ENCODE data around the gene ZNF644.
"Not testable (repeated sequence)": the region's sequence is repeated elsewhere in the genome, so short reads cannot be mapped to it uniquely, and the experiment has no call there.

The ZNF644 gene

DNA sequence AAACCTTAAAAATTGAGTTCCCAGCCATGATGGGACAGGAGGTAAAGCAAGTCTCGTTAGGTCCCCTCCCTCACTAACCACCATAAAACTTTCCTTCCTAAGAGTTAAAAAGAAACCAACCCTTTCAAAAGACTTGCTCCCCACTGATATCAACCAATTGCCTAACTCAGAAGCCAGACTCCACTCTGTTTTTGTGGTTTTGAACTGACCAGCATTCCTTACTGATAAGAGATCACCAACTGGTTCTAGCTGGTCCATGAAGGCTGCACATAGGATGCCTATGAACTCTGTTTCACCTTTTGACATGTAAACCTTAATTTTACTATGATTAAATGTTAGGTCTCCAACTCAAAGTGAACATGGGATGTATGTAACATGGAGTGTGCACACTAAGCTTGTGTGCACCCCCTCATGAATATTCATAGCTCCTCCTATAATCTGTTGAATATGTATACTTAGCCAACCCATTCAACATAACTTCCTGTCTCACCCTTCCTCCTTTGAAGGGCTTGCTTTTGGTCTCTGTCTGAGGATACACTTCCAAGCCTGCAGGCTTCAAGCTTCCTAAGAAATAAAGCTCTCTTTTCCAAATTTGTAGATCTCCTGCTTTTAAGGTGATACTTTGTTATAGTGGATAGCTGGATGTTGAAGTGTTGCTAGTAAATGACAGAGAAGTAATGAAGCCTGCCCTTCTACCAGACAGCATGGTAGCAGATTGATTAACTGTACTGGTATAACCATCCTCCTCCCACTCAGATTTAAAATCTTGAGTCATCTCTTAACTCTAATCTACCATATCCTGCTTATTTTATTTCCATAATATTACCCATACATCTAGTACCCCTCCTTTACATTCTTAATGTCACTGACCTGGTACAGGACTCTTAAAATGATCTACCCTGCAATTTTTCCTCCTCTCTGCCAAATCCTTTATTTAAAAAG, 95.6 kb downstream of the ZNF644 start:
- no peak for DNase-seq

DNA sequence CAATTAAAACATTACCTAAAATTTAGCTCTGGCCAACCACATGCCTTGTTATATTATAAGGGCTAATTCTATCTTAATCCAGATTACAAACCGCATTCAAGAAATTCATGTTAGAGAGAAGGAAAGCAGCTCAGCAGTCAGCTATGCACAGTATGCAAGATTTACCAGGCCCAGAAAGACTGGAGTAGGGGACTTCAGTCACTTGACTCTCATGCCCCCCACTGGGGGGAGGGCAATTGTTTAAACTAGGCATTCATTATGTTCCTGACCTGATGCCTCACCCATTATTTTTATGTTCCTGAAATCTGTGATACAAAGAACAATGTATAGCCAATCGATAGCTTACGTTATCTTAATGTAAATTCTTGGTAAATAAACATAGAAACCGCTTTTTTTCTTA, 96.9 kb downstream of the ZNF644 start:
- DNase-seq = no peak

DNA sequence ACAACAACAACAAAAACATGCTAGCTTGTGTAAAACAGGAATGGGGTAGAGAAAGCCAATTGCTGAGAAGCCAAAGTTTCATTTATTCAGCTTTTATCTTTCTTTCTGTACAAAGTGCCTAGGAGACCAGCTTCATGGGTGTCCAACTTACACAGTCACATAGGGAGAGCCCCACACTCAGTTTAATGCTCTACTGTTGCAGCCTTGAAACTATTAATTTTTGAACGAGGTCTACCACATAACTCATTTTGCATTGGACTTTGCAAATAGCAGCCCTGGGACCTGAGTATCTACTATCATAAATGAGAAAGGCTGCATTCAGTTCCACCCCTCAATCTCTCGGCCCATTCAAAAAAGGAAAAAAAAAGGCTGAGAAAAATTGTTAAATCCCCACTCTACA, 98.8 kb downstream of the ZNF644 start:
- no peak for DNase-seq

DNA sequence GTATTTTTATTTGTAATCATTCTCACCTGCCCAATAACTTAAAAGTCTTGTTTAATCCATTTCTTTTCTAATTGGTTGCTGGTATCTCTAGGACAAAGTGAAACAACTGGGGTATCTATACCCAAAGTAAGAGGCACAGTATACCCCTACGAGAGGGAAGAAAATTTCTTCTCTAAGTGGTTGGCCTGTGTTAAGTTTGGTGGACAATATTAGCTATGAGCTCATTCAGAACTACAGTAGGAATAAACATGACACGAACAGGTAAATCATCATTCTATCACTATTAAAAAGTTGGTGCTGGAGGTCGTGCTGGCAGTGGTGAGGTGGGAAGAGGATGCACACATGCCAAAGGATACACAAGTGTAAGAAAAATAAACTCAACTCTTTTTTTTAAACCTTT, 99.6 kb downstream of the ZNF644 start:
- DNase-seq = no peak

DNA sequence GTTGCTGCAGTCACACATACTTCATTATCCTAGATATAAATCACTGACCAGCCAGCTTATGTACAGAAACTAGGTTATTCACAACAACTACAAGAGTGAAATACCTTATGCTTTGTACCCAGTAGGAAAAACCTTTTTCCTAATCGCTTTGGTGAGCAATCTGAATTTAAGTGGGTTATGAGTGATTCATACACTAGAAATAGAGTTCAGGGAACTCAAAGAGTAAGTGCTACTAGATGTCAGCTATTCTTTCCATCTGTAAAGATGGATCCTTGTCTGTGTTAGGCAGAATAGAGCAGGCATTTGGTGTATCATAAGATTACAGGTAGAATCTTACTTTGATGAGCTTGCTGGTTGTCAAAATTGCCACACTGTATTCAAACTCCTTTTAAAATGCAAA, 101.9 kb downstream of the ZNF644 start:
- no peak for DNase-seq

DNA sequence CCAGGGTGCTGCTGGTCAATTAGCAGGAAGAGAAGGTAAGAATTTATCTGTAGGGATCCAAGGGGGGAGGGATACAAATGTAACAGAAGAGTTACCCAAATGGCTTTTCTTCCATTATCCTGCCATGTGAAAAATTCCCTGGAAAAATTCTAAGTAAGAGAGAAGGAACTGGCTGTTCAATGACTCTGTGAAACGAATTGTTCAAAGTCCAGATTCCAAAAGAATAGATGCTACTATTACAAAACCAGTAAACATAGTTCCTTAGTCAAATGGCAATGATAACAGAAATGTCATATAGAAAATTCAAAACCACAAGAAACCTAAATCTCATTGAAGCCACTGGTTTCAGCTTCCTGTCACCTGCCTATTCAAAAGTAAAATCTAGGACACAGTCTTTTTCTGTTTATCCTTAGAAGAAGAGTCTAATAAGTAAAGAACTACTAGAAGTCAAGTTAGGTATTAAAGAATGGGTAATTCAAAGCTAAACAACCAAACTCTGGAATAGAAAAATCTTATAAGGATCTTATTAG, 102.6 kb downstream of the ZNF644 start:
- no peak for DNase-seq

DNA sequence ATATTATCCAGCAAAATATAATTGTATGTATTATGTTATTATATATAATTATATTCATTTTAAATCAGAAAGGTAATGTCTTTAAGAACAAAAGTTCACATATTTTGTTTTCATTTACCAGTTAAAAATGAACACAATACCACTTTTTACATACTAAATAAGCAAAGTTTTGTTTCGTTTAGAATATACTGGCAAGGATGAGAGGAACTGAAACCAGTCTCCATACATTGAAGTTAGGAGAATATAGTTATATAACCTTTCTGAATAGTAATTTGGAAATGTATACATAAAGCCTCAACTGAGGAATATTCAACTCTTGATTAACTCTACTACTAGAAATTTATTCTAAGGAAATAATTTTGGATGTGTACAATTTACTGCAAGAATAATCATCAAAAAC, 110.5 kb downstream of the ZNF644 start:
- no peak for DNase-seq

DNA sequence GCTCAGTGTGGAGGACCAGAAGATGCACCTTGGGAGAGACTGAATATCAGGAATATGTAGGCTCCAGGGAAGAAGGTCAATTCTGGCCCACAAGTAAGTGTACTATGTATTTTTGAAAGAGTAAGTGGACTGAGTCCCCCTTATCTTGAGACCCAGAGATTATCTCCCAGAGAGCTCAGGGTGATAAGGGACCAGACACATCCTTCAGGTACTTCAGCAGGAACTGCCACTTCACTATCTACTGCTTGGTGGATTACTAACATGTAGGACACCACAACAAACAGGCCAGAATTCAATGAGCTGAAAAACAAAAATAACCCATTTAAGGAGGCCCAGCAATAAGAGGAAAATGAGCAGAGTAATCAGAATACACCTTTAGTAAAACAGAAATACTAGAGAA, 119.2 kb downstream of the ZNF644 start:
- no peak for DNase-seq

DNA sequence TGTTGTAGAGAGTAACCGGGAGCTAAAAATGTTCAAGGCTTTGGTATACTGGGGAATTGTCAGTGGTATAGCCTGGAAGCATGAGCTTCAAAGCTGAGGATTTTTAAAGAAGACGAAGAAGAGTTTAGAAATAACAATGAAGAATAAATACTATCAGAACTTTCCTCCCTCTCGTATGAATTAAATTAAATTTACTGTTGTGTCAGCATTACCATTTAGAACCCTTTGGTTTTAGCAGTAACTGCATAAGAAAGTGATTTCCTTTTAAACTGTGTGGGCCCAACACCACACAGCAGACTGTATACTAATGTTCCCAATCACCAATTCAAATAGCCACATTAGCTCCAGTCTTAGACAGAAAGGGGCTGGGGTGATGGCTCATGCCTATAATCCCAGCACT, 122.6 kb downstream of the ZNF644 start:
- DNase-seq = no peak

DNA sequence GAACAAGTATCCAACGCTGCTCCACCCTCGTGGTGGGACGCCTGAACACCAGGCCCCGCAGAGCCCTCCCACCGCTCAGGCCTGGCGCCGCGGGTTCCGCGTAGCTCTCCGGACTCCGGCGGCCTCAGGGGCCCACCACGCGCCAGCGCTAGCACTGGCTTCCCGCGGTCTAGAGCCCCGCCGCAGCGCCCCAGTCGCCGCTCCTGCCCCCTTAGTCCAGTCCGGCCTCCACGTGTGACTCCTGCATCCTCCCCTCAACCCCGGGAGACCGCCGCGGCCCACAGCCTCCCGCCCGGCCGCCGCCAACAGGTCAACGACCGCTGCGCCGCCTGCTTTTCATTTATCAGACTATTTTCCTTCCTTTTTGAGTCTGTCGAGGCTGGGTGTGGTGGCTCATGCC, 128.2 kb downstream of the ZNF644 start:
- DNase-seq = not testable (repeated sequence)

DNA sequence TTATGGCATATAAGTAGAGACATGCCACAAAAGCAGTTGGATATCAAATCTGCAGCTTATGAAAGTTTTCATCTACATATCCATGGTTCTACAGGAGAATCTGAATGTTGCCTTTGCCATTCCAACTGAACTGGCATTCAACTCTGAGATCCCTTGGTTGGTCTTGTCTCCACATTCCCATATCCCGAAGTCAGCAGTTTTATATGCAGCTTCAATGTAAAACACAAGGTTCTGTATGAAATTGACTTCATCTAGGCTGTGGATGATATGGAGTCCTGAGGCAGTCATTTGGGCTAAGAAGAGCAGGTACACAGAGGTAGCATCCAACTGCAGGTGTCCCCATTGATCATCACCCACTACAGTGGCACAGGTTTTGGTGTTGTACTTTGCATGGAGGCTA, 129.0 kb downstream of the ZNF644 start:
- DNase-seq = not testable (repeated sequence)

DNA sequence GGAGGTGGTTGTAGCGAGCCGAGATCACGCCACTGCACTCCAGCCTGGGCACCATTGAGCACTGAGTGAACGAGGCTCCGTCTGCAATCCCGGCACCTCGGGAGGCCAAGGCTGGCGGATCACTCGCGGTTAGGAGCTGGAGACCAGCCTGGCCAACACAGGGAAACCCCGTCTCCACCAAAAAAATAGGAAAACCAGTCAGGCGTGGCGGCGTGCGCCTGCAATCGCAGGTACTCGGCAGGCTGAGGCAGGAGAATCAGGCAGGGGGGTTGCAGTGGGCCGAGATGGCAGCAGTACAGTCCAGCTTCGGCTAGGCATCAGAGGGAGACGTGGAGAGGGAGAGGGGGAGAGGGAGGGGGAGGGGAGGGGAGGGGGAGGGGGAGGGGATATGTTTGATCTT, 129.6 kb downstream of the ZNF644 start:
- not testable (repeated sequence) for DNase-seq

DNA sequence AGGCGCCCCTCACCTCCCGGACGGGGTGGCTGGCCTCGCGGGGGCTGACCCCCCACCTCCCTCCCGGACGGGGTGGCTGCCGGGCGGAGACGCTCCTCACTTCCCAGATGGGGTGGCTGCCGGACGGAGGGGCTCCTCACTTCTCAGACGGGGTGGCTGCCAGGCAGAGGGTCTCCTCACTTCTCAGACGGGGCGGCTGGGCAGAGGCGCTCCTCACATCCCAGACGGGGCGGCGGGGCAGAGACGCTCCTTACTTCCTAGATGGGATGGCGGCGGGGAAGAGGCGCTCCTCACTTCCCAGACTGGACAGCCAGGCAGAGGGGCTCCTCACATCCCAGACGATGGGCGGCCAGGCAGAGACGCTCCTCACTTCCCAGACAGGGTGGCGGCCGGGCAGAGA, 130.1 kb downstream of the ZNF644 start:
- DNase-seq = not testable (repeated sequence)

DNA sequence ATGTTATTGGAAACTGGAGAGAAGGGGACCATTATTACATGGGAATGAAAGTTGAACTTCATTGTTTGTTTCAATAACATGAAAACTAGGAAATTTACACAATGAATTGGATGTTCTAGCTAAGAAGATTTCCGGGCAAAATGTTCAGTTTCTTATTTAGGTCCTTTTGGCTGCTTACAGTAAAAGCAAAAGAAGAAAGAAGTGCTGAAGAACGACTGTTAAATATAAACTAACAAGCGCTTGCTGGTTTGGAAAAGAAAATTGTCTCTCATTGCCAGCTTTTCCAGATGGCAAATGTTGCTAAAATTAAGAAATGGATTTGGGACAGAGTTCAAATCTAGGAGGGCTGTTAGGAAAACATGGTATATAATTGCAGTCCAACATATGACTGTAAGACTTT, 139.6 kb downstream of the ZNF644 start:
- no peak for DNase-seq

DNA sequence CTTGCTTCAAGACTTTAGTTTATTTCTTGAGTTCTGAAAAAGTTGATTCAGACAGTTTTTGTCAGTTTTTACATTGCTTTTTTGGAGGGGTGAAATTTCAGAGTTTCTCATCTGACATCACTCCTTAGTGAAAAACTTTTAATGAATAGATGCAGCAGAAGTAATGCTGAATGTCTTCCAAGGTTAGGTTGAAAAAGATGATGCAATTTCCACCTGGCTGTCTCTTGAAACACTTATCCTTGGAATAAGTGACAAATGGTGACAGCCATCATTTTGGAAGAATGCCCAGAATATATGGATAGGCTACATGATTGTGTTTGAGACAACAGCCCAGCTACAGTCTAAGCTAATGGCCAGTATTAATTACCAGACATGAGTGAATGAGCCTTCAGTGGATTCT, 140.8 kb downstream of the ZNF644 start:
- peak; percentile 95 for DNase-seq

DNA sequence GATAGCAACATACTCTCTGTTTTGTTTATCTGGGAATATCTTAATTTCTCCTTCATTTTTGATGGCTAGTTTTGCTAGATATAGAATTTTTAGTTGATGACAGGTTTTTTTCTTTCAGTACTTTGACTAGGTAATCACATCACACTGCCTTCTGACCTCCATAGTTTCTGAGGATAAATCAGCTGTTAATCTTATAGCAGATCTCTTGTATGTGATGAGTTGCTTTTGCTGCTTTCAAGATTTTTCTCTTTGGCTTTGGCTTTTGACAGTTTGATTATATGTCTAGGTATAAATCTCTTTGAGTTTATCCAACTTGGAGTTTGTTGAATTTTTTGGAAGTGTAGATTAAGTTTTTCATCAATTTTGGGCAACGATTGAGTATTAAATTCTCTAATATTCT, 142.6 kb downstream of the ZNF644 start:
- DNase-seq = peak; percentile 50

DNA sequence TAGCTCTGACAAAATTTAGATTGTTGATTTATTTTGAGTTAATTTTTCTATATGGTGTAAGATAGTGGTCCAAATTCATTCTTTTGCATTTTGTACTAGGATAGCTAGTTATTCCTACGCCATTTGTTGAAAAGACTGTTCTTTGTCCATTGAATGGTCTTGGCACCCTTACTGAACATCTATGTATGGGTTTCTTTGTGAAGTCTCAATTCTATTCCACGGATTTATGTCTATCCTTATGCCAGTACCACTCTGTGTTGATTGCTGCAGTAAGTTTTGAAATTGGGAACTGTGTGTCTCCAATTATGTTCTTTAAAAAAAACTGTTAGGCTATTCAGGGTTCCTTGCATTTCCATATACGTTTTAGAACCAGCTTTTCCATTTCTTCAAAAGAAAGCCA, 145.7 kb downstream of the ZNF644 start:
- no peak for DNase-seq

Measured in NCI-H1105 treated with DMSO at 0.1 percent for 48 hours (cell line).